Aorta (tissue), 5 donors: ENCODE results near the gene MRAP2. TPM values are rescaled to one million over a fixed set of nuclear protein-coding genes. Genes with fewer than 3 reads are reported as not detected.

Source experiments
- ATAC-seq: fragments of 200-7000 bp; cut with Tn5 transposase; one replicate; pipeline ENCODE4 v1.9.1; 2022; ENCODE audit warnings: moderate library complexity; ENCODE audit not compliant: low FRiP score
- DNase-seq, 2 donors: peaks; one replicate each; pipeline ENCODE4 v3.0.0-alpha.2; 2020
- H3K27ac ChIP-seq, 2 donors: one replicate each; pipeline ENCODE4 v1.5.1; 2013; ENCODE audit warnings: low read length in 2 of 2, mild to moderate bottlenecking in 2 of 2, moderate library complexity in 2 of 2, control low read depth in 1 of 2, inconsistent platforms in 1 of 2, low read depth in 1 of 2
- H3K27me3 ChIP-seq, 2 donors: one replicate each; pipeline ENCODE4 v1.6.1; 2013; ENCODE audit warnings: control low read depth in 1 of 2, low read length in 1 of 2, mild to moderate bottlenecking in 1 of 2, moderate library complexity in 1 of 2; ENCODE audit not compliant: insufficient read depth in 2 of 2, control insufficient read depth in 1 of 2
- H3K36me3 ChIP-seq, 2 donors: one replicate each; pipeline ENCODE4 v1.6.1; 2013; ENCODE audit warnings: control low read depth in 1 of 2, low read length in 1 of 2, mild to moderate bottlenecking in 1 of 2; ENCODE audit not compliant: insufficient read depth in 2 of 2, control insufficient read depth in 1 of 2
- H3K4me1 ChIP-seq, 2 donors: one replicate each; pipeline ENCODE4 v1.6.1; 2013; ENCODE audit warnings: low read length in 2 of 2, control low read depth in 1 of 2, mild to moderate bottlenecking in 1 of 2, moderate library complexity in 1 of 2; ENCODE audit not compliant: insufficient read depth in 2 of 2, control insufficient read depth in 1 of 2
- H3K4me3 ChIP-seq, 2 donors: one replicate each; pipeline ENCODE4 v1.5.1; 2013; ENCODE audit warnings: low read length in 2 of 2, control low read depth in 1 of 2, mild to moderate bottlenecking in 1 of 2
- H3K9me3 ChIP-seq: one replicate; pipeline ENCODE4 v1.6.1; 2013; ENCODE audit warnings: mild to moderate bottlenecking, low read length; ENCODE audit not compliant: control insufficient read depth
- WGBS, 2 donors: extraction: QIAGEN DNeasy Blood & Tissue Kit; methylation state at CpG; one replicate each; pipeline ENCODE4 v1.1.7; 2013; 5-methylcytosine and 5-hydroxymethylcytosine counted together
- intact Hi-C, 2 donors: fragments of 100-400 bp; cut with DNase I; formaldehyde crosslinking; loops; one replicate each; pipeline versions ENCODE4 v1.14.2 to v1.15.0; 2022
- polyA plus RNA-seq, 2 donors: library from polyadenylated mRNA; stranded (reverse); fragments of 200-250 nt; gene quantifications; one replicate each; pipeline ENCODE4 v1.2.3, GENCODE V29; 2013
- total RNA-seq, 2 donors: library from RNA; stranded (reverse); fragmentation: NEBNext Ultra II Directional; extraction: Animal tissue kit (Norgen Biotek cat#: 25700); gene quantifications; one replicate each; pipeline ENCODE4 v1.2.1, GENCODE V29; 2021
- donor health status: healthy with polysubstance abuse.
- donor health status: Bipolar disorder and iron deficiency.
- donor health status: DM: no; HTN: no; CAD: no.
- donor health status: DM: no; HTN: no; CAD: no.
- donor health status: DM: yes; HTN: yes; CAD: no.

MRAP2 gene
- total and polyA plus RNA-seq, 4 donors = 57.5 to 90.8 (median 69.8) TPM

- DNase-seq (no peak), ATAC-seq (no peak)
- Histone ChIP-seq H3K36me3 (no peaks in the 10 kb centered on the region), H3K4me3 (no peak overlapping the region), H3K27ac (peak overlapping the region in 1 of 2 donors; percentile 25), H3K27me3 (no peaks in the 10 kb centered on the region), H3K9me3 (no peaks in the 10 kb centered on the region), H3K4me1 (peaks cover 0 to 2% of the 10 kb centered on the region in 2 donors)
- WGBS, 2 donors = 12 to 25% methylated on average over 1 of the region's 1 CpG
- intact Hi-C loops = no loop called here
Observed at GRCh38 chr6:84043555-84043954, 10.0 kb downstream of the MRAP2 start.

- no peaks in the 10 kb centered on the region for H3K9me3 ChIP-seq
- intact Hi-C loops = no loop called here
- no peak overlapping the region for H3K27ac ChIP-seq
- no peaks in the 10 kb centered on the region for H3K36me3 ChIP-seq
- no peak overlapping the region for H3K4me3 ChIP-seq
- no peak for ATAC-seq
- no peak for DNase-seq
- 43% methylated on average over 1 of the region's 1 CpG; no CpG with 5 or more reads in 1 of the 2 donors for WGBS, 2 donors
- H3K27me3 ChIP-seq = no peaks in the 10 kb centered on the region
- peaks cover 0 to 7% of the 10 kb centered on the region in 2 donors for H3K4me1 ChIP-seq
Observed at GRCh38 chr6:84046755-84047154, 13.2 kb downstream of the MRAP2 start.

GRCh38 chr6:84048588-84048987, 15.0 kb downstream of the MRAP2 start:
- Histone ChIP-seq H3K4me1 (peaks cover 2 to 7% of the 10 kb centered on the region in 2 donors), H3K27me3 (no peaks in the 10 kb centered on the region), H3K4me3 (no peak overlapping the region), H3K27ac (no peak overlapping the region), H3K36me3 (no peaks in the 10 kb centered on the region), H3K9me3 (no peaks in the 10 kb centered on the region)
- ATAC-seq (no peak), DNase-seq (no peak)
- intact Hi-C loops = no loop called here
- 95 to 98% methylated on average over 5 of the region's 5 CpGs for WGBS, 2 donors

- Histone ChIP-seq H3K9me3 (no peaks in the 10 kb centered on the region), H3K4me1 (peaks cover 2 to 7% of the 10 kb centered on the region in 2 donors), H3K4me3 (no peak overlapping the region), H3K36me3 (no peaks in the 10 kb centered on the region), H3K27ac (no peak overlapping the region), H3K27me3 (no peaks in the 10 kb centered on the region)
- no peak for ATAC-seq
- intact Hi-C loops = no loop called here
- DNase-seq = no peak
- 92 to 95% methylated on average over 5 of the region's 5 CpGs for WGBS, 2 donors
Observed at GRCh38 chr6:84050408-84050807, 16.8 kb downstream of the MRAP2 start.

GRCh38 chr6:84052204-84052882, 18.8 kb downstream of the MRAP2 start:
- H3K4me1 ChIP-seq = peaks cover 2 to 11% of the 10 kb centered on the region in 2 donors
- intact Hi-C loops = no loop called here
- peaks cover 0 to 9% of the 10 kb centered on the region in 2 donors for H3K36me3 ChIP-seq
- no peaks in the 10 kb centered on the region for H3K9me3 ChIP-seq
- DNase-seq = peak; percentile 82 to 90
- peak; percentile 91 for ATAC-seq
- H3K27ac ChIP-seq = peak overlapping the region in 1 of 2 donors; percentile 0
- H3K27me3 ChIP-seq = no peaks in the 10 kb centered on the region
- no peak overlapping the region for H3K4me3 ChIP-seq
- 4 to 5% methylated on average over 7 of the region's 7 CpGs for WGBS, 2 donors

- intact Hi-C loops = no loop called here
- Histone ChIP-seq H3K4me1 (peaks cover 2 to 11% of the 10 kb centered on the region in 2 donors), H3K4me3 (no peak overlapping the region), H3K27me3 (no peaks in the 10 kb centered on the region), H3K36me3 (peaks cover 0 to 10% of the 10 kb centered on the region in 2 donors), H3K9me3 (no peaks in the 10 kb centered on the region), H3K27ac (no peak overlapping the region)
- WGBS, 2 donors = 85 to 86% methylated on average over 7 of the region's 7 CpGs
- DNase-seq (no peak), ATAC-seq (no peak)
Observed at GRCh38 chr6:84052883-84053241, 19.3 kb downstream of the MRAP2 start.

- Histone ChIP-seq H3K4me1 (peaks cover 2 to 12% of the 10 kb centered on the region in 2 donors), H3K27ac (peak overlapping the region in 1 of 2 donors; percentile 30), H3K4me3 (no peak overlapping the region), H3K9me3 (no peaks in the 10 kb centered on the region), H3K27me3 (no peaks in the 10 kb centered on the region), H3K36me3 (peaks cover 0 to 10% of the 10 kb centered on the region in 2 donors)
- WGBS, 2 donors = 69 to 72% methylated on average over 2 of the region's 2 CpGs
- ATAC-seq (no peak), DNase-seq (no peak)
- intact Hi-C loops = no loop called here
Observed at GRCh38 chr6:84055647-84056046, 22.1 kb downstream of the MRAP2 start.

- Histone ChIP-seq H3K4me1 (peaks cover 3 to 7% of the 10 kb centered on the region in 2 donors), H3K4me3 (no peak overlapping the region), H3K27me3 (no peaks in the 10 kb centered on the region), H3K27ac (no peak overlapping the region), H3K36me3 (peaks cover 2 to 10% of the 10 kb centered on the region in 2 donors), H3K9me3 (no peaks in the 10 kb centered on the region)
- peak; percentile 24 for ATAC-seq
- 92 to 94% methylated on average over 4 of the region's 4 CpGs for WGBS, 2 donors
- no peak for DNase-seq
- intact Hi-C loops = no loop called here
Observed at GRCh38 chr6:84057908-84058307, 24.3 kb downstream of the MRAP2 start.

- H3K4me1 ChIP-seq = peaks cover 3 to 7% of the 10 kb centered on the region in 2 donors
- H3K9me3 ChIP-seq = no peaks in the 10 kb centered on the region
- peaks cover 2 to 10% of the 10 kb centered on the region in 2 donors for H3K36me3 ChIP-seq
- DNase-seq (no peak), ATAC-seq (no peak)
- intact Hi-C loops = no loop called here
- H3K27me3 ChIP-seq = no peaks in the 10 kb centered on the region
- 96 to 97% methylated on average over 2 of the region's 2 CpGs for WGBS, 2 donors
- no peak overlapping the region for H3K4me3 ChIP-seq
- no peak overlapping the region for H3K27ac ChIP-seq
Observed at GRCh38 chr6:84059082-84059481, 25.5 kb downstream of the MRAP2 start.
